M059J (cell line): Measurements from ENCODE around the gene MRPL36. TPM values are rescaled to one million over a fixed set of nuclear protein-coding genes. Genes with fewer than 3 reads are reported as not detected.
"Not testable (repeated sequence)": the region's sequence is repeated elsewhere in the genome, so short reads cannot be mapped to it uniquely, and the experiment has no call there.

ENCODE experiments used
- DNase-seq: peaks from one replicate; pipeline ENCODE4 v3.0.0-alpha.2; 2012; ENCODE audit warnings: low read depth
- total RNA-seq: library from RNA; depleted of rRNA; stranded (reverse); fragments of >200 nt; shearing (Covaris generic); gene quantifications from 2 replicates; pipeline ENCODE4 v1.2.3, GENCODE V29; 2014; rRNA removed

The MRPL36 gene
- total RNA-seq: 55.7 and 57.9 TPM in 2 replicates

DNA sequence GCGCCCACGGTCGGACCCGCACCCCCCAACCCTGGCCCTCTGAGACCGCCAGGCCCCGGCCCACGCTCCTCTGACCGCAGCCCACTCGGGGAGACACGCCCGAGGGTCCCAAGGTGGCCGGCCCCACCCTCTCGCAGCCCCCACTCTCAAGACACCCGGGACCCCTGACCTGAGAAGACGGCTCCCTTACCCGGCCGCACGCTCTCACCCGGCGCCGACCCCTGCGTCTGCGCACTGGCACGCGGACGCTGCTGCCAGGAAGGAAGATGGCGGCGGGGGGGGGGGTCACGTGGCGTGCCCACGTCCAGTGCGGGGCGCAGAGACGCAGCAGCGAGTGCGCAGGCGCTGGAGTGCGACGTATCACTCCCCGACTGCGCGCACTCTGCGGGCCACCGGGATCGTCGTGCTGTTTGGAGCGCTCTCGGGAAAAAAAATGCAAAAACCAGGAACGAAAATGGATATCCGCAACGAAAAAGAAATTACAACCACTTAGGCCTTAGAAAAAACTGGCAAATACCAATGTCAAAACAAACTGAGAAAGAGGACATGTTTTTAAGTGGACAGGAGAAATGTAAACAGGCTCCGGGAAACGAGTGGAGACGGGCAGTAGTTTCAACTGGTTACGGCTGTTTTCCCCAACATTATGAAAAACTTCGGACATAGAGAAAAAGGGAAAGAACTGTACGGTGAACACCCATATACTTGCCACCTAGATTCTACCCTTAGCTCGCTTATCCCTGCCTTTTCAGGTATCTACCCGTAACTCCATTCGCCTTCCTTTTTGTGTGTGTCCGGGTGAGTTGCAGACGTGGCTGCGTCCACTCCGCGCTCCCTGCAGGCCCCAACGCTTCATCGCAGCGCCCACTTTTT, at the start of gene MRPL36:
MRPL36 (minus strand) TSS at position 236 of the 870 bp plus-strand sequence. CDS start 902 bp downstream, outside the sequence.
- peak; percentile 91 for DNase-seq

DNA sequence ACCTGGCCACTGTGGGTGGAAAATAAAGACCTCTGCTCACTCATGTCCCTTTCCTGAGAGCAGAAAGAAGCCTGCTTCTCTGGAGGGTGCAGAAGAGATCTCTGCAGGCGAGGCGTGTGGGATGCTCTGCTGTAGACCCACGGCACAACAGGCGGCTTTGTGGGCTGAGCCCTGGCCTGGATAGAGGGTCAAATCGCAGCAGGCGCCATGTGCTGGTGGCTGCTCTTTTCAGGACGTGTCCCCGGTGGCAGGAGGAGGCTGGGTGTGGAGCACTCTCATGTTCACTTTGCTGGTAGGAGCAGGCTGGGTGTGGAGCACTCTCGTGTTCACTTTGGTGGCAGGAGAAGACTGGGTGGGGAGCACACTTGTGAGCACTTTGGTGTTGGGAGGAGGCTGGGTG, 48.0 kb upstream of the MRPL36 start:
- DNase-seq: no peak

DNA sequence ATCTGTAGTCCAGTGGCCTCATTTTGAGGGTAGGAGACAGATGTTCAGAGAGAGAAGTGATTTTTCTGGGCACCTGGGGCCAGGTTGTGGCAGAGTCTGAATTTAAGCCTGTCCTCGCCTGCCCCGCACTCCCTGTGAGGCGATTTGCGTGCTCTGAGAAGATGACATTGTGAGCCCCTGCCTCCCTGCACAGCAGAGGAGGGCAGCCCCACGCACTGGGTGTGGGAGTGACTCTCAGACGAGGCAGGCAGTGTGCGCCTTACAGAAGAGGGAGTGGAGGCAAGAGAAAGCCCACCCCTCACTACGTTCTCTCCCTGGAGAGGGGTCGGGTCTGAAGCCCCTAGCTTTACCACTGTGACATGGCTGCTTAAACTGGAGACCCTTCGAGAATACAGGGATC, 47.4 kb upstream of the MRPL36 start:
- no peak for DNase-seq

DNA sequence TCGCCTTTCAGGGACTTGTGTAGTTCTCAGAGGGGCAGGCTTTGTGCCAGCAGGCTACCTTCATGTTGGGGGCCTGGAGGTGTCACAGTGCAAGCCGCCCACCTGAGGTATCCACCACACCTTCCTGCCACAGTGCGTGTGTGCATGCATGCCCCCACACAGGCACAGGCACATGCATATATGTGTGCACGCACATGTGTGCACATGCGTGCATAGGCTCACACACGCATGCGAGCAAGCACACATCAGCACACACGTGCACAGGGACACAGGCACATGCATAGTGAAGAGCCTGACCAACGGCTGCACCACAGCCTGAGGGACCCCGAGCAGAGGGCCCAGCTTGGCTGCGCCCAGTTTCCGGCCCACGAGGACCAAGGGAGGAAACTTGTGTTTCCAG, 46.9 kb upstream of the MRPL36 start:
- no peak for DNase-seq

DNA sequence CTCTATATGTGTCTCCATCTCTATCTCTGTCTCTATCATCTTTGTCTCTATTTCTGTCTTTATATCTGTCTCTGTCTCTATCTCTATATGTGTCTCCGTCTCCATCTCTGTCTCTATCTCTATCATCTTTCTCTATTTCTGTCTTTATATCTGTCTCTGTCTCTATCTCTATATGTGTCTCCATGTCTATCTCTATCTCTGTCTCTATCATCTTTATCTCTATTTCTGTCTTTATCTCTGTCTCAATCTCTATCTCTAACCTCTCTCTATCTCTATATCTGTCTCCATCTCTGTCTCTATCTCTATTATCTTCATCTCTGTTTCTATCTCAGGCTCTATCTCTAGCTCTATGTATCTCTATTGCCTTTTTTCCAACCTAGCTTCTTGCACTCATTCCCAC, 46.1 kb upstream of the MRPL36 start:
- no peak for DNase-seq

DNA sequence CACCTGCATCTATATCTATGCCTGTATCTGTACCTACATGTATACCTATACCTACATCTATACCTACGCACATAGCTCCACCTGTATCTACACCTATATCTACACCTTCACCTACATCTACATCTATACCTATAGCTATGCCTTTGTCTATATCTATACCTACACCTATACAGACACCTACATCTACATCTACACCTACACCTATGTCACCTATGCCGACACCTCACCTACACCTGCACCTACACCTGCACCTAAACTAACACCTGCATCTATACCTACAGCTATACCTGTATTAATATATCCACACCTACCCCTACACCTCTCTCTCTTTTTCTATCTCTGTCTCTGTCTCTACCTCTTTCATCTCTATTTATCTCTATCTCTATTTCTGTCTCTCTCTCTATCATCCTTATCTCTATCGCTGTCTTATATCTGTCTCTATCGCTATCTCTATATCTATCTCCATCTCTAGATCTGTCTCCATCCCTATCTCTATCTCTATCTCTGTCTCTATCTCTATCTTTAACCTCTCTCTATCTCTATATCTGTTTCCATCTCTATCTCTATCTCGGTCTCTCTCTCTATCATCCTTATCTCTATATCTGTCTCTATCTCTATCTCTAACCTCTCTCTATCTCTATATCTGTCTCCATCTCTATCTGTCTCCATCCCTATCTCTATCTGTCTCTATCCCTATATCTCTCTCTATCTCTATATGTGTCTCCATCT, 45.2 kb upstream of the MRPL36 start:
- DNase-seq: no peak

DNA sequence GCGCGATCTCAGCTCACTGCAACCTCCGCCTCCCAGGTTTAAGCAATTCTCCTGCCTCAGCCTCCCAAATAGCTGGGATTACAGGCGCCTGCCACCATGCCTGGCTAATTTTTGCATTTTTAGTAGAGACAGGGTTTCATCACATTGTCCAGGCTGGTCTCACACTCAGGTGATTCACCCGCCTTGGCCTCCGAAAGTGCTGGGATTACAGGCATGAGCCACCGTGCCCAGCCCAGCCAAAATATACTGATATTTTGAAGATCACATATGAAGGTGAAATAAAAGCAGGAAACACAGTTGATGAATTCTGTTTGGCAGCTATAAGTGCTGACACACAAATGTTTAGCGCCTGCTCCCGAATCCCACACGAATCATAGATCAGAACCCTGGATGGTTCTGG, 44.1 kb upstream of the MRPL36 start:
- not testable (repeated sequence) for DNase-seq

DNA sequence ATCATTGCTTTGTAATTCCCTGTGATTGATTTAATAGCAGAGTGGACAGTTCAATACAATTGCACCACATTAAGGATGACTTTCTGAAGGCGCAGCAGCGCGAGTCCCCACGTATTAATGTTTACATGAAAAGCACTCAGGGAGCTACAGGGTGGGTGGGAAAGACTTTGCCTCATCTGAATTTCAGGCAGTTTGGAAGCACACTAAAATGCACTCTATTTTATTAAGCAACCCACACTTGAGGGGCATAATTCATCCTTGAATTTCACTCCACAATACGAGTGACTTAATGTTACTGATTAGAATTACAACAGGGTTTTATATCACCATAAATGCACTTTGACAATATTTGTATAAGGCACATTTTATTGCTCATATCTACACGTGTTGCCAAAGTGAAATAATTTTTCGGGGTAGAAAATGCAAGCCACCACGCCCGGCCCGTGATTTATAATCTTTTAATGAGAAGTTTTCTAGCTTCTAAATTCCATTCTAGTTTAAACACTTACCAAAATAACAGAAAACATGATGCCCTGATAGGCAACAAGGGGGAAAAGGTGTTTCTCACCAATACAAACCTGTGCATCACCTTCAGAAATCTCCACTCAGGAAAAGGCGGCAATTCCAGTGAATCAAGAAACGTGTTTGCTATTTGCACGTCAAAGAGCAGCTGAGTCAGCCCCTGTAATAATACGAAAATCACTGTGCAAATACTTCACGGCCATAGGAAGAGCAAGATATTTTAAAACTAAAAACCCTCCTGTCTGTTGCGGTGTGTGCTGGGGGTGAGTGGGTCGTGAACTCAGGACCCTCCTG, 42.6 kb upstream of the MRPL36 start:
- DNase-seq: no peak

DNA sequence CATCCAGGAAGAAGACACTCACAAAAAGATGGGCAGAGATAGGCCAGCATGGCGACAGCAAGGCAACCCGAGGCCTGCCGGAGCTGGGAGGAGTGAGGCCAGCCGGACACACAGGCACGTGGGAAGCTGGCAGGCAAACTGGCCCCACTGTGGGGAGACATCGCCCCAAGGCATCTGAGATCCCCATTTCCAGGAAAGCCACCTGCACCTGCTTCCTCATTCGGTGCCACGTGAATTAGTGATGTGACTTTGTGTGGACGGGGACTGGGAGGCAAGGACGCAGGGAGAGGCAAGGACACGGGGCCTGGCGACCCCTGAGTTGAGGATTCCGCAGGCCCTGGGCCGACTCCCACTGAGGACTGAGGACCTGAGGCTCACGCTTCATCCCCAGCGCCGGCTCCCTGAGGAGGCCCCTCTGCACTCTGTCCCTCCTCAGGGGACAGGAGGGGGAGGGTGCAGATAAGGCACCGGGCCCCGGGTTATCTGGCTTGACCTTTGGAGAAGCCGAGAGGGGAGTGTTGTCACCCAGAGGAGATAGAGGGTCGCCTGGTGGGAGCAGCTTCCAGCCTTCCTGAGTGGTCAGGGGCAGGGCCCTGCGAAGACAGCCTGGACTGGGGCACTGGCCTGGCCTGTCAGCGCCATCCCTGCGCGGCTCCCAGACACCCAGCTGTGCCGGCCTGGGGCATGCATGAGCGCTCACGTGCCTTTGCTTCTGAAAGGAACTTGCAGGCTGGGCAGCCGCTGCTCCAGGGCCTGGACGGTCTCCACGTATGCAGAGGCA, 41.3 kb upstream of the MRPL36 start:
- no peak for DNase-seq

DNA sequence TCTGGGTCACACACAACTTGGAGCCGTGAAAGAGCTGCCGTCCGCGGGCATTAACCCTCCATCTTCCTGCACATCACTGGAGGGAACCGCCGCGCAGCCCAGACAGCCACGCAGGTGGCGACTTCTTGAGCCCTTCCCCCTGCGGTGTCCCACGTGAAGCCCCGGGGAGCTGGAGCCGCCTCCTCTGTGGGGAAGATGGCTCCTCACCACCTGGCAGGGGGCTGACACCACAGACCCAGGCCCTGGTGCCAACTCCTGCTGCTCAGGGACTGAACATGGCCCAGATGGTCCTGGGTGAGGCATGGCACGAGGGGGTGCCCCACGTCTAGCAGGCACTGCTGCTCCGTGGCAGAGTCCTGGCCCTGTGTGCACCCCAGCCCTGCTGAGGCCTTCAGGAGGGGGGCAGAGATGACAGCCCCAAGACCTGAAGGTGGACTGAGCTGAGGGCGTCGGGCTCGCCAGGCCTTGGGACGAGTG, 40.5 kb upstream of the MRPL36 start:
- no peak for DNase-seq

DNA sequence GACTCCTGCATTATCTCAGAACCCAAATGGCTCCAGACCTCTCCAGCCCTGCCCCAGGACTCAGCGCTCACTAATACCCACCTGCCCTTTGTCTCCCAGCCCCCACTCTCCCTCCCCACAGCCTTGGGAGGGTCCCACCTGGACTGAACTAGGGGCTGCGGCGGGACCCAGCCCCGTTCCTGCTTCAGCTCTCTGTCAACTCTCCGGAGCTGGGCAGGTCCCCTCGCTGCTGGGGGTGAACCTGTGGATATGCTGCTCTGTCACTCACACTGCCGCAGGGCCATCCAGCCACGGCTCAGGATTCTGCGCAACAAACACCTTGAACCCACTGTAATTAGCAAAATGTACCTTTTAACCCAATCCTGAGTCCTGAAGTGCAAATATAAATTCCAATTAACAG, 38.4 kb upstream of the MRPL36 start:
- DNase-seq: no peak

DNA sequence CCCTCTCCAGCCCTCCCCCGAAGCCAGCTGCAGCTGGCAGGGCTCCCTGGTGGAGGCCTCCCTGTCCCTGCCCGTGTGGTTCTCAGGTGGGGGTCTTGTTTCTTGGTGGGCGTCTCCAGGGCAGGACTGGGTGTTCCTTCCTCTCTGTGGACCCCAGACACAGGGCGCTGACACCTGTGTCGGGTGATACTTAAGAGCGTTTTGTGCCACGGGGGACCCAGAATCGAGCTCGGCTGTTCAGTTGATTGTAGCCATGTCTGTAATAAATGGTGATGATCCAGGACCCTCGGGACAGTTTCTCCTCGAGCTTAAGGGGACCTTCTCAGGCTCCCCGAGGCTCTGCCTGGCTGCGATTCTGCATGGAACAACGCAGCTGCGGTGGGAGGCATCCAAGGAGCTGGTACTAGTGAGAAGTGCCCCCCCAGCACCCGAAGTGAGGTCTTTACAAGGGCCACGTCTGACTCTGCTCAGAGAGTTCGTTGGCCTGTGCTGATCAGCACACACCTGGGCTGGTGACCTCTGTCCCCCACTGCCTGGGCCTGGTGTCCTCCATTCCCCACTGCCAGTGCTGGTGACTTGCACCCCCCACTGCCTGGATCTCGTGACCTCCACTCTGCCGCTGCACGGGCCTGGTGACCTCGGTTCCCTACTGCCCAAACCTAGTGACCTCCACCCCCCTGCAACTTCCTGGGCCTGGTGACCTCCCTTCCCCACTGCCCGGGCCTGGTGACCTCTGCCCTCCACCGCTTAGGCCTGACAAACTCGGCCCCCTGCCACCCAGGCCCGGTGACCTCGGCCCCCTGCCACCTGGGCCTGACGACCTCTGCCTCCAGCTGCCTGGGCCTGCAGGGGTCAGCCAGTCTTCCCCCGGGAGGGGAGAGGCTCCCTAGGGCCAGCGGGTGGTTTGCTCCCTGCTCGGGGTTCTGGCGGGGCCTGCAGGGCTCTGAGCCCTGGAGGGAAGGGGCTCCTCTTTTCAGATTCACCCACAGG, 37.5 kb upstream of the MRPL36 start:
- no peak for DNase-seq

DNA sequence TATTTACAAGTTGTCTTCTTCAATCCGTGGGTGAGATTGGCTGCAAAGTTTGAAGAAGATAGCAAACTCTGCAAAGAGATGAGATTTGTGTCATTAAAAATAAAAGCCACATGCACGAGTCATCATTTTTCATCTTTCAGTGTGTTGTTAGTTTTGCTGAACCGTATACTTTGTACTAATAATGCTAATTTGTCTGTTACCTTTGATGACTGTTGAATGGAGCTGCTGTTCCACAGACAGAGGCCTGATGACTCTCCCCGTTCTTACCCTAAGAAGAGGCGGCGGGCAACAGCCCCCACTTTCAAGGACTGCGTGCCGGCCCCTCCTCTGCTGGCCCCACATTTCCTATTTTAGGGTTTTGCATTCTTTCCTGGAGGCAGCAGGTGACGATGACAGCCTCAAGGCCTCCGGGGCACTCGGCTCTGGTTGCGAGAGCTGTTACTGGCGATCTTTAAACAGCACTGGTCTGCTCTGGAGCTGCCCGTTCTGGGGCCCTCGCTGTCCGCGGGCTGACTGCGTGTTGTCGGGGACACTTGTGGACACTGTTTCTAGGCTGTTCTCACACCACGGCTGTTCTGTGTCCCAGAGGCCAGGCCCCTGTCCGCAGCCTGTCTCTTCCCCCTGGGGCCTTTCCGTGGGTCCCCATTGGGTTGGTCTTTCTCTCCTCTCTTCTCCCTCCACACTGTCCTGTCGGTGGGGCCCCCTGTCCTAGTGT, 36.7 kb upstream of the MRPL36 start:
- DNase-seq: no peak

DNA sequence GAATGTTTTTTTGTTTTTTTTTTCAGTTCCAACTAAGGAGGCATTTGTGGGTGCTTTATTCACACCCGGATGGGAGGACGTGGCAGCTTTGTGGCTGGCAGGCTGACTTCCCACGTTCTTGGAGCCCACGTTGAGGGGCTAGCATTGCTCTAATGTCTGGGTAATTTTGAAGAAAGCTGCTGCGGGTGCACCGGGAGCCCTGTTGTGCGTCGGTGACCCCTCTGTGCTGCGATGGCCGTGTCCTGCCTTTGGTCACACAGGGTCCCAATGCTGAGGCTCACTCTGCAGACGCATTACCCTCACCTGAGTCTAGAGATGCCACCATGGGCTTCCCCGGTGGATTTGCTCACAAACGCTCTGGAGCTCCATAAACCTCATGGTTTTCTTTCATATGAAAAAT, 35.8 kb upstream of the MRPL36 start:
- no peak for DNase-seq

DNA sequence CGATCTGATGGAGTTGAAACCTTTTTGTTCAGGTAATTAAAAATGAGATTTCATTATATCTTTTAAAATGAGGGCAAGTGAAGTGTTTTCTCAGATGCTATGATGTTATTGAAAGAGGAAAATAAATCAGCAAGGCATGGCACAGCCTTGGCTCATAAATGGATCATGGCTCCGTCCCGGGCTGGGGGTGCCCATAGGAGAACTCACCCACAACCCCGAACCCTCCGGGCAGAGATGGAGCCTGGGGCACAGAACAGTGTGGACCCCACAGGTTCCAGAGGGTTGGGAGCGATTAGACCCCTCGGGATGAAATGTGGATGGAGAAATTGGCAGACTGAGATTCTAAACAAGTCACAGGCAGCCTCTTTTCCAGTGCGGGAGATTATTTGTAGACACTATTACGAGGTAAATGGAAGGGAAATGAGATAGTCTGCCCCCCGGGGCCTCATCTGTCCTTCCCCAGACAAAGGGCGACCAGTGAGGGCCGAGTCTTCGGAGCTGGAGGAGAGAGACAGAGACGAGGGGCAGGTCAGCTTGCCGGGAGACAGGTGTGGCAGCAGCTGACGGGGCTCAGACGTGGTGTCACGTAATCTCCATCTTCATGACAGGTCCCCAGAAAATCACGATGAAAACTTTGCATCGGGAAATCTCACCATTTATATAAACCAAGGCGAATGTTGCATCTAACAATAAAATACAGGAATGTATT, 35.2 kb upstream of the MRPL36 start:
- no peak for DNase-seq

DNA sequence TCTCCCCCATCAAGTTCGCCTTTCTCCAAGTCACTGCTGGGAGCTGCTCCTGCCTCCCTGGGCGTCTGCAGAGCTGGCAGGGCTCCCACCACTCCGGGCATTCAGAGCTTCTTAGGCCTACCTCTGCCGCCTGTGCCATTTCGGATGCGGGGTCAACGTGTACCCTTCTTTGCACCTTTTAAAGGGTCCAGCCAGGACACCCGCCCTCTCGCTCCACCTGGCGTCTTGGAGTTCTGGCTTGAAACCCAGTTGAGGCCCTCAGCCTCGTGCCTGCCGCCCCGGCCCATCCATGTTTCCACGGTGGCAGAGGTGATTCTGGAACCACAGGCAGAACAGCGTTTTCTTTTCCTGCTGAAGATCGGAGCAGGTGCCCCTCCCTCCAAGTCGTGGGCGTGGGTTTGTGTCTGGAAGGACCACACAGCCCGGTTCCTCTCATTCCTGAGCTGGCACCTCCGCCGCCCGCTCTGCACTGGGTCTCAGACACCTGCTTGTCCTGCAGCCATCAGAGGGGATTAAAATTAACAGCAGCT, 34.5 kb upstream of the MRPL36 start:
- DNase-seq: no peak

DNA sequence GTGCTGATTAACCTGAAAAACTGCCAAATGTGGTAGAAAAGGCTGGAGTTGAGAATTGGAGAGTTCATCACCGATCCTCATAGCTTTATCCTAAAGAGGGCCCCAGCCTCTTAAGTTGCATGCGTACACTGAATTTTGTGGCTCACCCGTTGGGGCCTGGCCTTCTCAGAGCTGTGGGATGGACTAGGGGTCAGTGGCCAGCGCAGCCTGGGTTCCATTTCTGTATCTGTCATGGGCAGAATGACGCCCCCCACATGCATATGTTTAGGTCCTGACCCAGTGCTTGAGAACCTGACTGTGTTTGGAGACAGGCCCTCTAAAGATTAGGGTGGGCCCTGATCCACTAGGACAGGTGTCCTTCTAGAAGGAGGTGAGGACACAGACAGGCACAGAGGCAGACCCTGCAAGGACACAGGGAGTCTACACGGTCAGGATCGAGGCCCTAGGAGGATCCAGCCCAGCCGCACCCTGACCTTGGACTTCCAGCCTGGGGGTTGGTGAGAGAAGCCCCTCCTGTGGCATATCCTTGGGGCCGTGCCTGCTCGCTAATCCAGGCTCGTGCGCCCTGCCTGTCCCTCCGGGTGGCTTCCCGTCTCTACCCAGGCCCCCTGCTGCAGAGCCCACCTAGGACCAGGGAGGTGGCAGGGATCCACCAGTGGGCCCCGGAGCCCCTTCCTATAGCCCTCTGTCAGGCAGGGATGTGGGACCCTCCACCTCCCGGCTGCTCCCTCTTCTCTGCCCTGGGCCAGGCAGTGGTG, 33.8 kb upstream of the MRPL36 start:
- no peak for DNase-seq
